Panc1 (cell line): ENCODE data around the gene CBARP.

Experiments
- CTCF ChIP-seq: fragments of 450-650 bp; IDR thresholded peaks from 2 replicates; pipeline ENCODE4 v1.5.1; 2017; ENCODE audit warnings: mild to moderate bottlenecking
- SIN3A ChIP-seq: IDR thresholded peaks from 2 replicates; pipeline ENCODE4 v1.6.1; 2012; ENCODE audit warnings: low read depth, mild to moderate bottlenecking, low read length, moderate library complexity, borderline replicate concordance; ENCODE audit not compliant: insufficient read depth

GRCh38 chr19:1238369-1239303, 831 bp upstream of the CBARP start:
- no peak for TF ChIP-seq CTCF
- no peak for TF ChIP-seq SIN3A
